Measurements from ENCODE around the gene ARHGAP8.

ARHGAP8 gene

DNA sequence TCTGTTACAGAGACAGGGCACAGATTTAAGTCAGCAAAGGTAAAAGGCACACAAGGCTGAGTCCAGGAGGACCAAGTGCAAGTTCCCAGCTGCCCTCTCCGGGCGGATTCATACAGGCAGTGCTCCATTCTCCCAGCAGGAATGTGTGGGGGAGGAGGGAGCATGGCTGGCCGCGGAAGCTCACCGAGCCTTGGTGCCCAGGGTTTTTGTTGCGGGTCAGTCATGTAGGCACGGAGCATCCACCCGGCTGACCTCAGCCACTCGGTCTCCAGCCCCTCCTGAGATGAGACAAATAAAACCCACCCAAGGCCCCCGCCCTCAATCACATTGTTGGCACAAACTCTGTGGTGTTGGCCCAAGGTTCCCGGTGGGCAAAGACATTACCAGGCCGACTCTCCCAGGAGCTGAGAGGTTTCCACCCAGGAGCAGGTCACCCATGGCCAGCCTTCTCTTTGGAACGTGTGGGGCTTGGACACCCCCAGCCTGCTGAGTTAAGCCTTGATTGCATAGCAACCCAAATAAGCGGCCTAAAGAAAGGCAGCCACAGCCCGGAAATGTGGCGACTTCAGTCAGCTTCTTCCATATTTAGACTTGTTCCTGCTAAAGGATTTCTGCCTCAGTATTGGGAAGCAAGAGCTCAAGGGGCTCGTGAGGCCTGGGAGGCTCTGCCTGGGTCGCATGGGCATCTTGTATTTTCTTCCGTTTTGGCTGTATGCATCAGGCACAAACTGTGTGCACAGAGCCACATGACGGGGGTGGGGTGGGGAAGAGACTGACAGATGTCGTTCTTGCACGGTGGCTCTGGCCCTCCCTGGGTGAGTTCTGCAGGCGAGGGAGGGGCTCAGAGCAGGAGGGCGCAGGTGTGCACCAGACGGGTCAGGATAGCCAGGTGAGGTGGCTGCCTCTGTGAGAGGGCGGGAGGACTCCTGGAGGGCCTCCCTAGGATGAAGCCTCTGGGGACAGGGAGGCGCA is 63.0 kb downstream of the ARHGAP8 start:
- no peak overlapping the region for H3K4me3 ChIP-seq (ENCODE audit: low read depth, low read length)
- DNase-seq (ENCODE audit: low read depth), result no peak

DNA sequence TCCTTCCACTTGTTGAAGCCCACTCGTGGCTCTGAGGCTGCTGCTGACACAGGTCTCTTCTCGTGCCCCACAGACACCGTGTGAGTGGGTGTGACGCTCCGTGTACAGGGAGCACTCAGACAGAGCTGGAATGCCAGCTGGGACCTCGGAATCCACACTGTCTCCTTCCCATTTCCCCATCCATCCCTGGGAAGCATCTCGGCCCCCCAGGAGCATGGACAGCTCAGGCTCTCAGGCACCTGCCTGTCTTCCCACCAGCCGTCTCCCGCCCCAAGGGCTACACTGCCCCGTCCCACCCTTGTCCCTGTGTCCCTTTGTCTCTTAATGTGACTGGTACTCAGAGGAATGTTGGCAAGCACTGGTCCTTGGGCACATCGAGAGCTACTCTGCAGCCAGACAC is 63.8 kb downstream of the ARHGAP8 start:
- DNase-seq (ENCODE audit: low read depth), result no peak
- H3K4me3 ChIP-seq (ENCODE audit: low read depth, low read length), result no peak overlapping the region

GRCh38 chr22:44818727-44819126 is 66.4 kb downstream of the ARHGAP8 start:
- H3K4me3 ChIP-seq (ENCODE audit: low read depth, low read length), result no peak overlapping the region
- no peak for DNase-seq (ENCODE audit: low read depth)

DNA sequence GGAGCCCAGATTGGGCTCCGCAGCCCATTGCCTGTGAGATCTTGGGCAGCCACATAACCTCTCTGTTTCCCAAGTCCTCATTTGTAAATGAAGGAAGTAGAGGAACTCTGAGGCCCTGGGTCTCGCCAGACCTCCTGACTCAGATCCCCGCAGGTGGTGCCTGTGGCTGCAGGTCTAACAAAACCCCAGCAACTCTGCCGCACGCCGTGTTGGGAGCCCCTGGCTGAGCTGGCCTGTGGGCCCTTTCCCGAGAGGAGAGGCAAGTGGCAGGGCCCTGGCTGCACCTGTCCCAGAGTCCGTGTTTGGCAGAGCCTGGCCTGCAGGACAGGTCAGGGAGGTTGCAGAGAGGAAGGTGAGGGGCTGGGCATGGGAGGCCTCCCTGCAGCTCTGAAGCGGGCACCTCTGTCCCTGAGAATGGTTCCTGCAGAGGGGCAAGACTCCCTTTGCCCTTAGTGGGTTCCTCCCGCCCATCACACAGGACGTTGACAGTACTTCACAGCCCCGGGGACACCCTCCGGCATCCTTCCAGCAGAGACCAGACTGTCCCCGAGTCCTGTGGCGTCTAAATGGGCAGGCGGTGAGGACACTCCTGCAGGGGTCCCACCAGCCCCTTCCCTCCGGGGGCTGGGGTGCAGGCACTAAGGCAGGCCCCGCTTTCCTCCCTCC is 67.7 kb downstream of the ARHGAP8 start:
- no peak for DNase-seq (ENCODE audit: low read depth)
- no peak overlapping the region for H3K4me3 ChIP-seq (ENCODE audit: low read depth, low read length)

DNA sequence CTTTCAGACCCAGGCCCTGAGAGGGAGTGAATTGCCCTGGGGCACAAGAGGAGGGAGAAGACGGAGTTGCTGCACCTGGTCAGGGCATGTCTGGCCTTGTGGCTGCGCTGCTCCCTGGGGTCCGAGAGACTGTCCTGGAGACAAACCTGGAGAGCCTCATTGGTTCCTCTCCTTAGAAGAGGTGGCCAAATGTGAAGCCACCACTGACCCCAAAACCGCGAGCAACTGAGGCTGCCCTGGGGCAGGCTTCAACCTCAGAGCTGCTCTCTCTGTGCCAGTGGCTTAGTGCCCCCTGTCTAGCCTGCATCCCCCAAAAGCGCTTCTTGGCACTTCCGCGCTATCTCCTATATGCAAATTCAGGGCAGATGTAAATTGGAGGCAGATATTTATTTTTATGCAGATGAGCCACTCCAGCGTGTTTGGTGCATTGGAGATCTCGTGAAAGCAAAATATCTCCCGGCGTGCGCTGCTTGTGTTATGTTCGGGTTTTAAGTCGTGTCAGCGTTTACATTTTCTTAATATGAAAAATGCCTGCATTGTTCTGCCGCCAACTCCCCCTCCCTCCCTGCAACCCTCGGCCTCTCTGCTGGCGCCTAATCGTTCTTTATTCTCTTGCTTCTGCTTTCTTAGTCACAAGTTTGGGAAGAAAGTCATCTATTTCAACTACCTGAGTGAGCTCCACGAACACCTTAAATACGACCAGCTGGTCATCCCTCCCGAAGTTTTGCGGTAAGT is 69.5 kb downstream of the ARHGAP8 start:
- no peak overlapping the region for H3K4me3 ChIP-seq (ENCODE audit: low read depth, low read length)
- DNase-seq (ENCODE audit: low read depth), result no peak

DNA sequence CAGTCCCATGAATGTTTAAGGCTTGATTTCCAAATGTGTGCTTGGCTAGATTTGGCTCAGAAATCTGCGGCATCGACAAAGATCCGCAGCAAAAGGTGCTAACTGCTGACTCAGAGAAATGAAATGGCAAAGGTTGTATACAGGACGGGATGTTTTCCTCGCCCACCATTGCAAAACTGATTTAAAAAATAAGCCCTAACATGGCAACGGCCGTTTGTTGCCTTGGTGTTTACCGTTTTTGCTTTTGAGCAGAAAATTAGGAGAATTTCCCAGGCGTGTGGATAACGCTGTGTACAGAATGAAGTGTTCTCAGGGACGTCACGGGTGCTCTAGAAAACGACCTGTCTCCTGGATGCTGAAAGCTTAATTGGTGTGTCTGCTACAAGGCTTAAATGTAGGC is 70.2 kb downstream of the ARHGAP8 start:
- no peak for DNase-seq (ENCODE audit: low read depth)
- no peak overlapping the region for H3K4me3 ChIP-seq (ENCODE audit: low read depth, low read length)

DNA sequence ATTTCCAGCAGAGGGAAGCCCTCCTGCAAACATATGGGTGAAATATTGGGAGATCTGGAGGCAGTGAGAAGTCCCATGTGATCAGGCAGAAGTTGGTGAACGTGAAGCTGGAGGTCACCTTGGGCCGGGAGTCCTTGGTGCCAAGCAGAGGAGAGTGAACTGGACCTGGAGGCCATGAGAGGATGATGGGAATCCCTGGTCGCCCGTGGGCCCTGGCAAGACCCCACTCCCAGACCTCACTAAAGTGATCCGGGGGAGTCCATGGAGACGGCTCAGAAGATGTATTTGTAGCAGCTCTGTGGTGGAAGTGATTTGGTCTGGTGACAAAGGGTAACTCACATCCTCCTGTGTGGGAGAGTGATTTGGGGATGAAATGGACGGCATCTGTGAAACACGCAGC is 71.0 kb downstream of the ARHGAP8 start:
- no peak for DNase-seq (ENCODE audit: low read depth)
- no peak overlapping the region for H3K4me3 ChIP-seq (ENCODE audit: low read depth, low read length)

GRCh38 chr22:44823806-44824205 is 71.4 kb downstream of the ARHGAP8 start:
- no peak overlapping the region for H3K4me3 ChIP-seq (ENCODE audit: low read depth, low read length)
- DNase-seq (ENCODE audit: low read depth), result no peak

DNA sequence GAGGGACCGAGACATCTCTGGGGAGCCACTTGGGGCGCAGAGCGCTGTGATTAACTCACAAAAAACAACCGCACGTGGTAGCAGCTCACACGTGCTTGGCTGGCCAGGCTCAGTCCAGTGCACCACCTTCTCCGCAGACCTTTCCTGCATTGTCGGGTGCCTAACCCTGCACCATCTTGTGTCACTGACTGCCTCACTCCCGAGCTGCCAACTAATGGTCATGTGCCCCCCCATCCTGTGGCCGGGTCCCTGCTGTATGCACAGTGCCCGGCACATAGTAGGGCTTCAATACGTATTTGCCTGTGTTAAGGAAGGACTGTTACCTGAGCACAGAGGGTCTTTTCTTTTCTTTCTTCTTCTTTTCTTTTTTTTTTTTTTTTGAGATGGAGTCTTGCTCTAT is 71.9 kb downstream of the ARHGAP8 start:
- DNase-seq (ENCODE audit: low read depth), result no peak
- no peak overlapping the region for H3K4me3 ChIP-seq (ENCODE audit: low read depth, low read length)

DNA sequence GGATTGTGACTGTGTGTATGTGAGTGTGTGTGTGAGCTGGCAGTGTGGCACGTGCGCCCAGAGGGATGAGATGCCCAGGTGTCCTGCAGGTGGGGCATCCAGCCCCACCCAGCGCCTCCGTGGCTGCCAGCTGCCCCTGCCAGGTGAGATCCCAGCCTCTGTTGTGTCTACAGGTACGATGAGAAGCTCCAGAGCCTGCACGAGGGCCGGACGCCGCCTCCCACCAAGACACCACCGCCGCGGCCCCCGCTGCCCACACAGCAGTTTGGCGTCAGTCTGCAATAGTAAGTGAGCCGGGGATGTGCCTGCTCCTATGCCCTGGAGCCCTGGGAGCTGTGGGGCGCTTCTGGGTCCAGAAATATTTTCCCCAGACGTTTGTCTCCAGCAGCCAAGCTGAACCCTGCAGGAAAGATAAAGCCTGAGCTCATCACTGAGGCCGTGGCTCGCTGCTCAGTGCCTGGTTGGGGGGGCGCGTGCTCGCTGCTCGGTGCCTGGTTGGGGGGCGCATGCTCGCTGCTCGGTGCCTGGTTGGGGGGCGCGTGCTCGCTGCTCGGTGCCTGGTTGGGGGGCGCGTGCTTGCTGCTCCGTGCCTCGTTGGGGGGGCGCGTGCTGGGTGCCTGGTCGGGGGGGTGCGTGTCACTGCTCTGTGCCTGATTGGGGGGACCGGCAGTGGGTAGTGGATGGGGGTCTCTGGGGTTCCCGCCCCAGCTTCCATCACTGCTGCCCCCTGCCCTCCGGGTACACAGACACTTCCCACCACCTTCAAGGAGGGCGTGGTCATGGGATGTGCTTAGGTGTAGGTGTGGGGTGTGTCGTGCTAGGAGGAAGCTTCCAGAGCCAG is 73.2 kb downstream of the ARHGAP8 start:
- no peak for DNase-seq (ENCODE audit: low read depth)
- H3K4me3 ChIP-seq (ENCODE audit: low read depth, low read length), result no peak overlapping the region

DNA sequence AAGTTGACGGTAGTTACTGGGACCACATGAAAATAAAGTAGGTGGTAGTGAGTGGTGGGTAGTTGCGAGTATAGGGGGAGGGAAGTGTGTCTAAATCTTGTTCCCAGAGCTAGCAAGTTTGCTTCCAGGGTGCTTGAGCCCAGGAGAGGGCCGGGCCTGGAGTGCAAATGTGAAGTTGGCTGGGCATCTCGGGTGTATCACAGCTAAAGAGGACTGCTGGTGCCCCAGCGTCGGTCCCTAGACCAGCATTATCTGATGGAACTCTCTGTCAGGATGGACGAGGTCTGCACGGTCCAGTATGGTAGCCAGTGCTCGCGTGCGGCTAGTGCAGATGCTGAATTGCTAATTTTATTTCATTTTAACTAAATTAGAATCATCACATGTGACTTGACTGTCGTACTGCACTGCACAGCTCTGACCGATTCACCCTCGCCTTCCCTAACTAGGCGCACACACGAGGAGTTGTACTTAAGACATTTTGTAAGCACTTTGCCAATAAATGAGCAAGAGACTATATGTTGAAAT is 75.4 kb downstream of the ARHGAP8 start:
- H3K4me3 ChIP-seq (ENCODE audit: low read depth, low read length), result no peak overlapping the region
- no peak for DNase-seq (ENCODE audit: low read depth)

DNA sequence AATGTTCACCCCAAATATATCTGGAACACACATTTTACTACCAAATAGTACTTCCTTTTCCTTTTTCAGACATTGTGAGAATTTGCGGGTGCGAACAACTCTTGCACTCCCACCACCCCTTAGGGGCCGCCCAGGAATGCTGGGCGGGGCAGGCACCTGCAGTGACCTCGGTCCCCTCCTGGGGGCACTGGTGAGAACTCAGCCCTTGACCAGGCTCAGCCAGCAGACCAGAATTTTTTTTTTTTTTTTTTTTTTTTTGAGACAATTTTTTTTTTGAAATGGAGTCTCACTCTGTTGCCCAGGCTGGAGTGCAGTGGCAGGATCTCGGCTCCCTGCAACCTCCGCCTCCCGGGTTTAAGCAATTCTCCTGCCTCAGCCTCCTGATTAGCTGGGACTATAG is 75.8 kb downstream of the ARHGAP8 start:
- no peak overlapping the region for H3K4me3 ChIP-seq (ENCODE audit: low read depth, low read length)
- DNase-seq (ENCODE audit: low read depth), result no peak

DNA sequence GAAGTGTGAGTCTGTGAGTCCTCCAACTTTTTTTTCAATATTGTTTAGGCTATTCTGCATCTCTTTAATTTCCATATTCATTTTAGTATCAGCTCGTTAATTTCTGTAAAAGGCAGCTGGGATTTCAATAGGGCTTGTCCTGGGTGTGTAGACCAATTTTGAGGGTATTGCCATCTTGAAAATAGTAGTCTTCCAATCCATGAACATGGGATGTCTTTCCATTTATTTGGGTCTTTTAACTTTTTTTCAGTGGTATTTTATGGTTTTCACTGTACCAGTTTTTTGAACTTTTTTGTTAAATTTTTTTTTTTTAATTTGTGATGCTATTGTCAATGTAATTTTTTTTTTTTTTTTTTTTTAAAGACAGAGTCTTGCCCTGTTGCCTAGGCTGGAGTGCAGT is 79.5 kb downstream of the ARHGAP8 start:
- no peak overlapping the region for H3K4me3 ChIP-seq (ENCODE audit: low read depth, low read length)
- DNase-seq (ENCODE audit: low read depth), result no peak

GRCh38 chr22:44834065-44834464 is 81.7 kb downstream of the ARHGAP8 start:
- no peak overlapping the region for H3K4me3 ChIP-seq (ENCODE audit: low read depth, low read length)
- no peak for DNase-seq (ENCODE audit: low read depth)

DNA sequence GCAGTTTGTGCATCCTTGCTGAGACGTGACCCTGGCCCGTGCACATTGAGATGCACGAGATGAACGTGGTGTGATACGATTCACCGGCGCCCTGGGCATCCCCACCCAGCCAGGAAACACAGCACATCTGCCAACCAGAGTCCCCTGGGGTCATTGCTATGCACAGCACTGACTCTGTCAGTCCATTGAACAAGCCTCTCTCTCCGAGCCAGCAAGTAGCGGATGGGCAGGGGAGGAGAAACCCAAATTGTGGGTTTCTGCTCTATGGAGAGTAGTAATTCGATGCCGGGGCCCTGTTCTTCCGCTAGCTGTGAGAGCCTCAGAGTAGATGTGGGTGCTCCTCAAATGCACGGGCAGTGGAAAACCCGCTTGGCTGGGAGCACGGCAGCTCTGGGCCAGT is 85.1 kb downstream of the ARHGAP8 start:
- no peak overlapping the region for H3K4me3 ChIP-seq (ENCODE audit: low read depth, low read length)
- no peak for DNase-seq (ENCODE audit: low read depth)

DNA sequence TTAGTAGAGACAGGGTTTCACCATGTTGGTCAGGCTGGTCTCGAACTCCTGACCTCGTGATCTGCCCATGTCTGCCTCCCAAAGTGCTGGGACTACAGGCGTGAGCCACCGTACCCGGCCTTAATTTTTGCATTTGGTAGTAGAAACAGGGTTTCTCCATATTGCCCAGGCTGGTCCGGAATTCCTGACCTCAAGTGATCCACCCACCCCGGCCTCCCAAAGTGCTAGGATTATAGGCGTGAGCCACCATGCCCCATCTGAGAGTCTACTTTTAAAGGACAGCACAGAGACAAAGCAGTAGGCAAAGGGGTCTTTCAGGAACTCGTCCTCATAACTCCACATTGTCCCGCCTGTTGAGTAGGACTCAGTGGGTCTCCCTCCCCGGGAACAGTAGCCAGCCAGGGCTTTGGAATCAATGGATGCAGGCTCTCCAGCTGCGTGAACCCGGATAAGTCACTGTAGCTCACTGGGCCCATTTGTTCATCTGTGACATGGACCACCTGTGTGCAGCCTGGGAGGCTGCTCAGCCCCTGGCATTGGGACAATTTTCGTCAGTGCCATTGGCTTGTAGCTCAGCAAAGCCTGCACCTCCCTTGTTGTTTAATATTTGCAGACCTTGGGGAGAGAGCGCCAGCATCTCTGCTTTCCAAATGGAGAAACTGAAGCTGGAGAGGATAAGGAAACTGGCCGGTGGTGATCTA is 86.1 kb downstream of the ARHGAP8 start:
- DNase-seq (ENCODE audit: low read depth), result no peak
- H3K4me3 ChIP-seq (ENCODE audit: low read depth, low read length), result no peak overlapping the region

GRCh38 chr22:44839061-44839460 is 86.7 kb downstream of the ARHGAP8 start:
- H3K4me3 ChIP-seq (ENCODE audit: low read depth, low read length), result no peak overlapping the region
- no peak for DNase-seq (ENCODE audit: low read depth)

DNA sequence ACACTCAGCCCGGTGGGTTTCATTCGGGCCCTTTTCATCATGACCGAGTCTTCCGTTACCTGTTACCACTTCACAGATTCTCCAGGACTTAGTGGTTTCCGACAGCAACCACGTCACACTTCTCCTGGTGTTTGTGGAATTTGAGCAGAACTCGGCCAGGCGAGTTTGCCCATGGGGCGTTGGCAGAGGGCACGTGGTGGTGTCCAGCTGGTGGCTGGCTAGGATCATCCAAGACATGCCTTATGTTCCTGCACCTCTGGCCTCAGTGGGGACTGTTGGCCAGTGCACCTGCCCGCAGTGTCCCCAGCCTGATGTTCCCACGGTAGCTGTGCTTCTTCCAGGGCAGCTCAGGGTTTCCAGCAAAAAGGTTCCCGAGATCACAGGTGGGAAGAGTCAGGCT is 87.3 kb downstream of the ARHGAP8 start:
- DNase-seq (ENCODE audit: low read depth), result no peak
- H3K4me3 ChIP-seq (ENCODE audit: low read depth, low read length), result no peak overlapping the region
